H9 (cell line): ENCODE results near the gene FBXO38. TPM values are rescaled to one million over a fixed set of nuclear protein-coding genes. Genes with fewer than 3 reads are reported as not detected.
A peak's percentile ranks its signal among the peaks of the same experiment; 100 is the strongest.

Experiments used
- DNase-seq: peaks from one replicate; pipeline ENCODE4 v3.0.0-alpha.2; 2017
- H2AFZ ChIP-seq: one replicate; pipeline ENCODE4 v1.6.1; 2013; ENCODE audit warnings: mild to moderate bottlenecking, low read length, control low read depth, moderate library complexity
- H2AK5ac ChIP-seq: 2 replicates; pipeline ENCODE4 v1.6.1; 2013; ENCODE audit warnings: low read length, control low read depth, mixed read lengths; ENCODE audit not compliant: insufficient read length
- H2BK120ac ChIP-seq: one replicate; pipeline ENCODE4 v1.6.1; 2013; ENCODE audit warnings: low read depth, mild to moderate bottlenecking, low read length, control low read depth, inconsistent platforms; ENCODE audit not compliant: poor library complexity, severe bottlenecking
- H2BK12ac ChIP-seq: 2 replicates; pipeline ENCODE4 v1.6.1; 2013; ENCODE audit warnings: low read length, control low read depth, mixed read lengths, low read depth; ENCODE audit not compliant: insufficient read length
- H2BK15ac ChIP-seq: 2 replicates; pipeline ENCODE4 v1.6.1; 2013; ENCODE audit warnings: low read depth, low read length, control low read depth
- H2BK20ac ChIP-seq: one replicate; pipeline ENCODE4 v1.6.1; 2013; ENCODE audit warnings: low read depth, mild to moderate bottlenecking, low read length, control low read depth, inconsistent platforms; ENCODE audit not compliant: poor library complexity, severe bottlenecking
- H2BK5ac ChIP-seq: 2 replicates; pipeline ENCODE4 v1.6.1; 2013; ENCODE audit warnings: low read length, control low read depth, mixed read lengths; ENCODE audit not compliant: insufficient read length
- H3K14ac ChIP-seq: 2 replicates; pipeline ENCODE4 v1.6.1; 2013; ENCODE audit warnings: low read length, control low read depth; ENCODE audit not compliant: insufficient read depth
- H3K18ac ChIP-seq: 2 replicates; pipeline ENCODE4 v1.6.1; 2013; ENCODE audit warnings: low read depth, mild to moderate bottlenecking, mixed read lengths, low read length, control low read depth; ENCODE audit not compliant: insufficient read length
- H3K23ac ChIP-seq: 2 replicates; pipeline ENCODE4 v1.6.1; 2013; ENCODE audit warnings: low read length, control low read depth, mixed read lengths, low read depth; ENCODE audit not compliant: insufficient read length
- H3K23me2 ChIP-seq: 2 replicates; pipeline ENCODE4 v1.6.1; 2013; ENCODE audit warnings: low read depth, mild to moderate bottlenecking, mixed read lengths, low read length, control low read depth; ENCODE audit not compliant: insufficient read length, poor library complexity, severe bottlenecking
- H3K27ac ChIP-seq: 2 replicates; pipeline ENCODE4 v1.5.1; 2013; ENCODE audit warnings: low read length, control low read depth, mixed read lengths, low read depth; ENCODE audit not compliant: insufficient read length
- H3K27me3 ChIP-seq: 2 replicates; pipeline ENCODE4 v1.6.1; 2013; ENCODE audit warnings: low read length, control low read depth, inconsistent platforms; ENCODE audit not compliant: insufficient read depth
- H3K4ac ChIP-seq: 2 replicates; pipeline ENCODE4 v1.6.1; 2013; ENCODE audit warnings: low read depth, mild to moderate bottlenecking, control low read depth, inconsistent platforms, low read length, moderate library complexity
- H3K4me1 ChIP-seq: 2 replicates; pipeline ENCODE4 v1.6.1; 2013; ENCODE audit warnings: low read length, control low read depth, inconsistent platforms; ENCODE audit not compliant: insufficient read depth
- H3K4me2 ChIP-seq: 2 replicates; pipeline ENCODE4 v1.6.1; 2013; ENCODE audit warnings: low read length, control low read depth, mixed read lengths; ENCODE audit not compliant: insufficient read length, insufficient read depth
- H3K56ac ChIP-seq: 2 replicates; pipeline ENCODE4 v1.6.1; 2013; ENCODE audit warnings: low read depth, mild to moderate bottlenecking, mixed read lengths, low read length, control low read depth; ENCODE audit not compliant: insufficient read length
- H3K79me1 ChIP-seq: 2 replicates; pipeline ENCODE4 v1.6.1; 2013; ENCODE audit warnings: low read depth, mild to moderate bottlenecking, moderate library complexity, low read length, control low read depth, inconsistent platforms; ENCODE audit not compliant: insufficient read depth, poor library complexity, severe bottlenecking
- H3K79me2 ChIP-seq: 2 replicates; pipeline ENCODE4 v1.6.1; 2013; ENCODE audit warnings: low read length, control low read depth, inconsistent platforms; ENCODE audit not compliant: insufficient read depth
- H3K9ac ChIP-seq: 2 replicates; pipeline ENCODE4 v1.6.1; 2013; ENCODE audit warnings: low read length, control low read depth, mixed read lengths; ENCODE audit not compliant: insufficient read length; ENCODE audit errors: extremely low read depth
- H3K9me3 ChIP-seq: one replicate; pipeline ENCODE4 v1.6.1; 2013; ENCODE audit warnings: low read depth, low read length, inconsistent platforms; ENCODE audit not compliant: control insufficient read depth
- H3T11ph ChIP-seq: one replicate; pipeline ENCODE4 v1.6.1; 2013; ENCODE audit warnings: mild to moderate bottlenecking, low read length, control low read depth, inconsistent platforms
- H4K20me1 ChIP-seq: one replicate; pipeline ENCODE4 v1.6.1; 2013; ENCODE audit not compliant: control insufficient read depth, insufficient read length, insufficient read depth
- H4K5ac ChIP-seq: 2 replicates; pipeline ENCODE4 v1.6.1; 2013; ENCODE audit warnings: low read depth, mild to moderate bottlenecking, mixed read lengths, low read length, control low read depth; ENCODE audit not compliant: insufficient read length
- H4K8ac ChIP-seq: replicated peaks from 2 replicates; pipeline ENCODE4 v1.6.1; 2013; ENCODE audit warnings: low read length, control low read depth, mixed read lengths, low read depth; ENCODE audit not compliant: insufficient read length
- H4K91ac ChIP-seq: 2 replicates; pipeline ENCODE4 v1.6.1; 2013; ENCODE audit warnings: low read depth, mild to moderate bottlenecking, moderate library complexity, mixed read lengths, low read length, control low read depth; ENCODE audit not compliant: insufficient read length
- H3K27ac Mint-ChIP-seq, 3 experiments: 2 replicates in 2 of 3; 3 replicates in 1 of 3; pipeline ENCODE4 v1.8.0; 2020 to 2021; ENCODE audit warnings: mixed read lengths in 3 of 3, mild to moderate bottlenecking in 1 of 3, moderate library complexity in 1 of 3
- H3K27me3 Mint-ChIP-seq: 2 replicates; pipeline ENCODE4 v1.8.0; 2021; ENCODE audit warnings: low read depth, mild to moderate bottlenecking, moderate library complexity, mixed read lengths
- H3K36me3 Mint-ChIP-seq, 3 experiments: 2 replicates in 2 of 3; 3 replicates in 1 of 3; pipeline ENCODE4 v1.8.0; 2020 to 2021; ENCODE audit warnings: low read depth in 3 of 3, mixed read lengths in 3 of 3; ENCODE audit not compliant: insufficient read depth in 1 of 3
- H3K4me1 Mint-ChIP-seq, 2 experiments: 2 replicates each; pipeline ENCODE4 v1.8.0; 2020; ENCODE audit warnings: mixed read lengths in 2 of 2
- H3K4me3 Mint-ChIP-seq, 2 experiments: 2 replicates in 1 of 2; 3 replicates in 1 of 2; pipeline ENCODE4 v1.8.0; 2020 to 2021; ENCODE audit warnings: mild to moderate bottlenecking in 2 of 2, mixed read lengths in 2 of 2, moderate library complexity in 1 of 2
- H3K9me3 Mint-ChIP-seq, 2 experiments: 2 replicates in 1 of 2; 3 replicates in 1 of 2; pipeline ENCODE4 v1.8.0; 2020; ENCODE audit warnings: mild to moderate bottlenecking in 2 of 2, mixed read lengths in 2 of 2, moderate library complexity in 1 of 2
- CTCF ChIP-seq: fragments of 200-600 bp; sonication (generic); conservative IDR thresholded peaks from 3 replicates; pipeline ENCODE4 v1.8.0; 2021; ENCODE audit warnings: antibody characterized with exemption, mild to moderate bottlenecking
- WGBS: extraction: QIAGEN DNeasy Blood & Tissue Kit; methylation state at CpG from one replicate; pipeline ENCODE4 v1.1.7; 2013; ENCODE audit warnings: missing lambda C conversion rate, low lambda C conversion rate, mixed read lengths; ENCODE audit not compliant: insufficient read length; ENCODE audit errors: extremely low coverage; 5-methylcytosine and 5-hydroxymethylcytosine counted together
- total RNA-seq: library from RNA; stranded (reverse); gene quantifications from 2 replicates; pipeline ENCODE4 v1.2.1, GENCODE V29; 2021

FBXO38 gene
- total RNA-seq, 1 experiment from 2014 or later, result 34.6 TPM

DNA sequence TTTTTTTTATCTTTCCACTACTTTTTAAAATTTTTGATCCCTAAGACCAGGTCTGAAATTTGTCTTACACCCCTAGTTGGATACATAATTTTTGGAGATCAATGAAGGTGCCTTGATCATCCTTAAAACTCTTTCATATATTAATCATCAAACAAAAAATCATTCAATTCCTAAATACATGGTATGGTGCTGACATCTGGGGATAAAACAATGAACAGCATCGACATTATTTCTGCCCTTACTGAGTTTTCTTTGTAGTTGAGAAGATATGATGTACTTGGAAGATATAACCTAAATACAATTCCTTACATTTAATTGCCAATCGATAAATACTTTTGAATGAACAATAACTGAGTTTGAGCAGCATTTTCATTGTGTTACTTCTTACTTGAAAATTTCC lies 30.1 kb upstream of the FBXO38 start:
- Histone ChIP-seq H3K9me3 (no peaks in the 10 kb centered on the region), H3K23ac (no peak overlapping the region), H4K20me1 (no peaks in the 10 kb centered on the region), H2BK12ac (no peak overlapping the region), H4K5ac (no peak overlapping the region), H3K79me2 (no peaks in the 10 kb centered on the region), H2BK15ac (no peak overlapping the region), H3K14ac (no peak overlapping the region), H3K27me3 (no peaks in the 10 kb centered on the region), H3T11ph (no peak overlapping the region), H2BK120ac (no peak overlapping the region), H2AFZ (no peak overlapping the region), H3K18ac (no peak overlapping the region), H3K79me1 (no peaks in the 10 kb centered on the region), H3K56ac (no peak overlapping the region), H4K8ac (no peak overlapping the region), H2BK5ac (no peak overlapping the region), H3K4me1 (no peaks in the 10 kb centered on the region), H4K91ac (no peak overlapping the region), H2BK20ac (no peak overlapping the region), H3K4ac (no peak overlapping the region), H3K27ac (no peak overlapping the region), H3K23me2 (no peaks in the 10 kb centered on the region), H3K4me2 (no peak overlapping the region), H3K9ac (no peak overlapping the region), H2AK5ac (no peak overlapping the region)
- DNase-seq, result no peak
- Mint-ChIP-seq H3K9me3 (no peaks in the 10 kb centered on the region), H3K27me3 (no peaks in the 10 kb centered on the region), H3K36me3 (no peaks in the 10 kb centered on the region), H3K4me1 (no peaks in the 10 kb centered on the region), H3K27ac (no peak overlapping the region), H3K4me3 (no peak overlapping the region)
- WGBS, result no CpG with 5 or more reads among the region's 2 CpGs
- TF ChIP-seq CTCF, result peak; percentile 26; the same call in 1 of the 3 replicates
